Activated CD8-positive, alpha-beta T cell treated with anti-CD3 and anti-CD28 coated beads for 36 hours (primary cell): Measurements from ENCODE around the gene PAK6. TPM values are rescaled to one million over a fixed set of nuclear protein-coding genes. Genes with fewer than 3 reads are reported as not detected.

Experiments
- ATAC-seq: fragments of 200-7000 bp; cut with Tn5 transposase; one replicate; pipeline ENCODE4 v1.10.0; 2021; ENCODE audit warnings: mild to moderate bottlenecking, moderate library complexity
- CTCF ChIA-PET: fragments of 350-600 bp; sonication (Branson Sonifier 250); formaldehyde crosslinking; loops from one replicate; lab custom pipeline; 2021; ENCODE audit warnings: antibody characterized with exemption; lab: Charles Lee
- POLR2A ChIA-PET: fragments of 350-600 bp; sonication (Branson Sonifier 250); formaldehyde crosslinking; loops from one replicate; lab custom pipeline; 2021; ENCODE audit warnings: antibody characterized with exemption; lab: Charles Lee
- DNase-seq: peaks from one replicate; pipeline ENCODE4 v3.0.0-alpha.2; 2020
- H3K27ac Mint-ChIP-seq: one replicate; pipeline ENCODE4 v1.8.0; 2021; ENCODE audit warnings: mild to moderate bottlenecking, mixed read lengths
- H3K27me3 Mint-ChIP-seq: one replicate; pipeline ENCODE4 v1.8.0; 2021; ENCODE audit warnings: mixed read lengths
- H3K36me3 Mint-ChIP-seq: one replicate; pipeline ENCODE4 v1.8.0; 2021; ENCODE audit warnings: low read depth, mixed read lengths
- H3K4me1 Mint-ChIP-seq: one replicate; pipeline ENCODE4 v1.8.0; 2021; ENCODE audit warnings: low read depth, mixed read lengths
- H3K4me3 Mint-ChIP-seq: one replicate; pipeline ENCODE4 v1.8.0; 2021; ENCODE audit warnings: mild to moderate bottlenecking, moderate library complexity, mixed read lengths
- H3K9me3 Mint-ChIP-seq: one replicate; pipeline ENCODE4 v1.8.0; 2021; ENCODE audit warnings: mixed read lengths
- CTCF ChIP-seq: fragments of 200-600 bp; IDR thresholded peaks from one replicate; pipeline ENCODE4 v1.8.0; 2022; ENCODE audit warnings: antibody characterized with exemption, mild to moderate bottlenecking
- intact Hi-C: fragments of 100-400 bp; cut with micrococcal nuclease; formaldehyde crosslinking; loops from one replicate; pipeline ENCODE4 v1.10.0; 2022
- total RNA-seq, 2 experiments: library from RNA; stranded (reverse); gene quantifications; one replicate each; pipeline ENCODE4 v1.2.3, GENCODE V29; 2021

Gene PAK6
- total RNA-seq, 2 experiments from 2014 or later = 0.67 to 0.83 TPM

- Mint-ChIP-seq H3K27ac (no peak overlapping the region), H3K9me3 (no peaks in the 10 kb centered on the region), H3K4me1 (peaks cover 7% of the 10 kb centered on the region), H3K27me3 (peaks cover 18% of the 10 kb centered on the region), H3K36me3 (no peaks in the 10 kb centered on the region), H3K4me3 (no peak overlapping the region)
- DNase-seq (no peak), ATAC-seq (no peak)
- intact Hi-C loops = no loop called here
- ChIA-PET POLR2A (no interaction called here), CTCF (interaction anchor here (5.9 kb wide), 1 partner anchor 31 kb away, joined by 55 read pairs; no protein-coding TSS in a partner anchor)
- TF ChIP-seq CTCF = no peak
These were observed 3.7 kb downstream of the PAK6 start for GRCh38 chr15:40242601-40243000.

GRCh38 chr15:40243126-40243810 lies 4.4 kb downstream of the PAK6 start:
- H3K36me3 Mint-ChIP-seq = no peaks in the 10 kb centered on the region
- no peak overlapping the region for H3K4me3 Mint-ChIP-seq
- ChIA-PET CTCF (interaction anchor here (3.0 kb wide), 1 partner anchor 32 kb away, joined by 10 read pairs; no protein-coding TSS in a partner anchor), POLR2A (no interaction called here)
- DNase-seq (no peak), ATAC-seq (no peak)
- H3K27me3 Mint-ChIP-seq = peaks cover 11% of the 10 kb centered on the region
- H3K4me1 Mint-ChIP-seq = peaks cover 3% of the 10 kb centered on the region
- TF ChIP-seq CTCF = no peak
- no peaks in the 10 kb centered on the region for H3K9me3 Mint-ChIP-seq
- intact Hi-C loops = no loop called here
- no peak overlapping the region for H3K27ac Mint-ChIP-seq

- Mint-ChIP-seq H3K36me3 (no peaks in the 10 kb centered on the region), H3K4me3 (no peak overlapping the region), H3K9me3 (no peaks in the 10 kb centered on the region), H3K4me1 (no peaks in the 10 kb centered on the region), H3K27me3 (no peaks in the 10 kb centered on the region), H3K27ac (no peak overlapping the region)
- intact Hi-C loops = no loop called here
- CTCF ChIA-PET = interaction anchor here (1.0 to 3.0 kb wide), 3 partner anchors 27 to 34 kb away, joined by 3 to 10 read pairs (median 4); no protein-coding TSS in a partner anchor
- POLR2A ChIA-PET = no interaction called here
- DNase-seq (no peak), ATAC-seq (no peak)
- TF ChIP-seq CTCF = no peak
These were observed 6.2 kb downstream of the PAK6 start for GRCh38 chr15:40244961-40245523.

- CTCF ChIA-PET = interaction anchor here (1.4 to 3.0 kb wide), 2 partner anchors 28 to 29 kb away, joined by 4 to 10 read pairs; no protein-coding TSS in a partner anchor
- intact Hi-C loops = no loop called here
- Mint-ChIP-seq H3K27me3 (peaks cover 2% of the 10 kb centered on the region), H3K4me3 (no peak overlapping the region), H3K4me1 (no peaks in the 10 kb centered on the region), H3K36me3 (no peaks in the 10 kb centered on the region), H3K9me3 (no peaks in the 10 kb centered on the region), H3K27ac (no peak overlapping the region)
- ATAC-seq (no peak), DNase-seq (no peak)
- TF ChIP-seq CTCF = no peak
- POLR2A ChIA-PET = no interaction called here
These were observed 7.0 kb downstream of the PAK6 start for GRCh38 chr15:40245666-40246450.
